UCSD-AML1 (cell line): ENCODE data around the gene PDCD1.
"Not testable (repeated sequence)": the region's sequence is repeated elsewhere in the genome, so short reads cannot be mapped to it uniquely, and the experiment has no call there.

ENCODE experiments used
- DNase-seq: peaks from one replicate; lab custom pipeline; 2025; ENCODE audit not compliant: unreplicated experiment; lab: John Stamatoyannopoulos, UW

Gene PDCD1

DNA sequence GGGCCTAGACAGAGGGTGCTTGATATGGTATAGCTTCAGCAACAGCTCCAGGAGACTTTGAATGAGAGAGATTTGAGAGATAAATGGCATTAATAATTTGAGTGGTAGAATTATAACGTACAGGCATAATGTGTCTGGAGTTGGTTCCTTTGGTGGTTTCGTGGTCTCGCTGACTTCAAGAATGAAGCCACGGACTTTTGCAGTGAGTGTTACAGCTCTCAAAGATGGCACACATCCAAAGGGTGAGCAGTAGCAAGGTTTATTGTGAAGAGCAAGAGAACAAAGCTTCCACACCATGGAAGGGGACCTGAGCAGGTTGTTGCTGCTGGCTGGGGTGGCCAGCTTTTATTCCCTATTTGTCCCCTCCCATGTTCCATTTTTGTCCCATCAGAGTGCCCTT, 23.1 kb downstream of the PDCD1 start:
- no peak for DNase-seq

DNA sequence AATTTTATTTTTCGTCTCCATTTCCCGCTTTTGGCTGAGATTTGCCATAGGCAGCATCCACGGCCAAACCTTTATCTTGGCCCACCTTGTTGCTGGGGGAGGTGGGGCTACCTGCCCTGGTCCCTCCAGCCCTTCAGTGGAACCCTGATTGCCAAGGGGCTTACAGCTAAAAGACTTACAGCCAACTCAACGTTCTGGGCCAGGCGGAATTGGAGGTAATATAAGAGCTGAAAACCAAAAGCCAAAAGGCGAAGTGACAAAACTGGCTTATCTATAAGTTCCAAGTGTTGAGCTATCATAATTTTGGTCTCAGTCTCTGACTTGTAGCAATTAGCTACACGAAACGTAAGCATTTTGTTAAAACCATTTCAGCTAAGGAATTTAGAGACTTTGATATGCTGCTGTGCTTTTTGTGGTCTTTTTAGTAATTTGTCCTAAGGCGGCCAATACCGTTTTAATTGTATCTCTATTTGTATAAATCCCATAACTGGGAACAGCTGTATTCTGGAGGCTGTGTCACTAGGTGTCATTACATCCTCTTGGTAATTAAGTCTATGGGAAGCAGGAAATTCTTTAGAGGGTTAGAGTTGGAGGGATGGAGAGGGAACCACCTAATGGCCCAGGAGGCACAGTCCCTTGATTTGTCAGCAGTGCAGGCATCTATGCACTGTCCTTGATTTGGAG, 24.0 kb downstream of the PDCD1 start:
- DNase-seq, result no peak

DNA sequence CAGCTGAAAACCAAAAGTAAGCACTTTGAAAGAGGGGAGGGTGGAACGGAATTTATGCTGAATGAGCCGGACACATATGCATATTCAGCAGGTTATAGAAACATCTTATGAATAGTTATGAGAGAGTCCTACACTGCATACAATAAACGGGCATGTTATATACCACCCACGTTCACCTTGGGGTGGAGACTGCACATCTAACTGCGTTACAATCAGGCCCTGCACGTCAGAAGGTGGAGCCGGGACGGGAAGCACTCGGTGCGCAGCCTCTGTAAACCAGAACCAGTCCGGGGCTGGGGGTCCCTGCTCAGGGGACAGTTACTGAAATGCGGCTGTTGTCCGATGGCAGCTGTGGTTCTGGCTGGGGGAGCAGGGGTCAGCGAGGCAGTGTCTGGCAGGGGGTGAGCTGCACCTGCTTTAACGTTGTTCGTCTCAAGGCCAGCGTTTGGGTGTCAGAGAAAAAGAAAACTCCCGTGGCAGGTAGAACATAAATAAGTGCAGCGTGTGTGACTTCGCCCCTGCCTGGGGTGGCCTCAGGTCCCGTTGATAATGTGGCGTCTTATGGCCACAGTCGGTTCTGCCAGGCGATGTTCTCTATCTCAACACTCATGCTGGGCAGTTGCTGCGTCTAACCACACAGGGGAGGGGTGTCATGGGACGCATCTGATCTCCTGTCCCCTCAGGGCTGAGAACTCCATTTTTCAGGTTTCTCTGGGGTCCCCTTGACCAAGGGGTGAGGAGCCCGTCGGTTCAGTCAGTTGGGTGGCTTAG, 24.8 kb downstream of the PDCD1 start:
- not testable (repeated sequence) for DNase-seq

DNA sequence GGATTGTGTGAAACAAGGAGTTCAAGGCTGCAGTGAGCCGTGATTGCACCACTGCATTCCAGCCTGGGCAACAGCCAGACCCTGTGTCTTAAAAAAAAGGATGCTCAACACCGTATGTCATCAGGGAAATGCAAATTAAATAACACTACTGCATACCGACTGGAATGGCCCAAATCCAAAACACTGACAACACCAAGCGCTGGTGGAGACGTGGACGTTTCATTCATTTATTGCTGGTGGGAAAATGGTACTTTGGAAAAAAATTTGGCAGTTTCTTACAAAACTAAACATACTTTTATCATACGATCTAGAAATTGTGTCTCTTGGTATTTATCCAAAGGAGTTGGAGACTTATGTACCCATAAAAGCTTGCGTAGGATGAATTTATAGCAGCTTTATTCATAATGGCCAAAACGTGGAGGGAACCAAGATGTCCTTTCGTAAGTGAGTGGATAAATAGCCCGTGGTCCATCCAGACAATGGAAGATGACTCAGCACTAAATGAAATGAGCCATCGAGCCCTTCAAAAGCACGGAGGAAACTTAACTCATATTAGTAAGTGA, 25.5 kb downstream of the PDCD1 start:
- no peak for DNase-seq

DNA sequence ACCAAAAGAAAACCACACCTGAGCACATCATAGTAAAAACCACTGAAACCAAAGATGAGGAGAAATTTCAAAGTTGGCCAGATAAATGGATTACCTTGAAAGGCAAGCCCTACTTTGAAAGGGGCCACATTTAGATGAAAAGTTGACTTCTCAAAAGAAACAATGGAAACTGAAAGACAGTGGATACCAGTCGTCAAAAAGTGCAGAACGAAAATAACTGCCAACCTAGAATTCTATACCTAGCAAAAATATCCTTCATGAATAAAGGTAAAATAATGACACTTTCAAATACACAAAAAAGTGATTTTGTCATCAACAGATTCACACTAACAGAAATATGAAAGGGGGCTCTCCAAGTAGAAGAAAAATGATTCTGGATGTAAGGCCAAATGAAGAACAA, 31.3 kb downstream of the PDCD1 start:
- DNase-seq, result no peak

DNA sequence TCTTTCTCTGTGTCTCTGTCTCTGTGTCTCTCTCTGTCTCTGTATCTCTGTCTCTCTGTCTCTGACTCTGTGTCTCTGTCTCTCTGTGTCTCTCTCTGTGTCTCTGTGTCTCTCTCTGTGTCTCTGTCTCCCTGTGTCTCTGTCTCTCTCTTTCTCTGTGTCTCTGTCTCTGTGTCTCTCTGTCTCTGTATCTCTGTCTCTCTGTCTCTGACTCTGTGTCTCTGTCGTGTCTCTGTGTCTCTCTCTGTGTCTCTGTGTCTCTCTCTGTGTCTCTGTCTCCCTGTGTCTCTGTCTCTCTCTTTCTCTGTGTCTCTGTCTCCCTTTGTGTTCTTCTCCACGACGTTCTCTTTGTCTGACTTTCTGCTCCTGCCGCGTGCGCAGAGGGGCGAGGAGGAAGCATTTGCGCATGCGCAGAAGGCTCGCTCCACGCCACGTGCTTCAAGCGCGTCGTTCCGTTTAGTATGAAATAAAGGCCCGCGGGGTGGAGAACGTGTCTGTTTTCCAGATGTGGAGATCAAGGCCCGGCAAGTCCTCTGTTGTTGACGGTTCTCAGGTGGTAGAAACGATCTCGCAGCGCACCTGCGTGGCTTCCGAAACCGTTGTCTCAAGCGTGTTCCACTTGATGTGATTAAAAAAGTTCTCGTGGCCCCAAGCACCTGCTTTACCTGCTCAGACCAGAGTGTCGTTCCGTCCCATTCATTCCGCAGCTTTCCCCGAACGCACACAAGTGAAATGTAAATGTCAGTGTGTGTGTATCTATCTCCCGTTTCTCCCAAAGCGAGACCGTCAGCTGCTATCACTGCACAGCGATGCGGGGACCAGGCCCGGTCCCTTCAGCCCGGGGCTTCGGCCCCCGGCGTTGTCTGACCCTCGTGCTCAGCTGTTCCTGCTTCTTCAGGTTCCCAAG, 34.9 kb downstream of the PDCD1 start:
- not testable (repeated sequence) for DNase-seq

DNA sequence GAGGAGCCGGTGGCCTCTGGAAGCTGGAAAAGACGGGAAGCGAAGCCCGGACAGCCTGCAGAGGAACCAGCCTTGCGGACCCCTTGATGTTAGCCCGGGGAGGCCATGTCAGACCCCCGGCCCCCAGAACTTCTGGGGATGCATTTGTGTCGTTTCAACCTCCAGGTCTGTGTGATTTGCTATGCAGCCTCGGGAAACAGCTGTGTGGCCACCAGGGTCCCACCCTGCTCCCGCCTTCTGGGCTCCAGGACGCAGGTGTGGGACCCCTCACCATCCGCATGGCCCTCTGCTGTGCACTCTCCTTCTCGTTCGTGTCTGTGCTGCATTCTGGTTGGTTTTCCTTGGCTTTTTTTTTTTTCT, 36.5 kb downstream of the PDCD1 start:
- no peak for DNase-seq

DNA sequence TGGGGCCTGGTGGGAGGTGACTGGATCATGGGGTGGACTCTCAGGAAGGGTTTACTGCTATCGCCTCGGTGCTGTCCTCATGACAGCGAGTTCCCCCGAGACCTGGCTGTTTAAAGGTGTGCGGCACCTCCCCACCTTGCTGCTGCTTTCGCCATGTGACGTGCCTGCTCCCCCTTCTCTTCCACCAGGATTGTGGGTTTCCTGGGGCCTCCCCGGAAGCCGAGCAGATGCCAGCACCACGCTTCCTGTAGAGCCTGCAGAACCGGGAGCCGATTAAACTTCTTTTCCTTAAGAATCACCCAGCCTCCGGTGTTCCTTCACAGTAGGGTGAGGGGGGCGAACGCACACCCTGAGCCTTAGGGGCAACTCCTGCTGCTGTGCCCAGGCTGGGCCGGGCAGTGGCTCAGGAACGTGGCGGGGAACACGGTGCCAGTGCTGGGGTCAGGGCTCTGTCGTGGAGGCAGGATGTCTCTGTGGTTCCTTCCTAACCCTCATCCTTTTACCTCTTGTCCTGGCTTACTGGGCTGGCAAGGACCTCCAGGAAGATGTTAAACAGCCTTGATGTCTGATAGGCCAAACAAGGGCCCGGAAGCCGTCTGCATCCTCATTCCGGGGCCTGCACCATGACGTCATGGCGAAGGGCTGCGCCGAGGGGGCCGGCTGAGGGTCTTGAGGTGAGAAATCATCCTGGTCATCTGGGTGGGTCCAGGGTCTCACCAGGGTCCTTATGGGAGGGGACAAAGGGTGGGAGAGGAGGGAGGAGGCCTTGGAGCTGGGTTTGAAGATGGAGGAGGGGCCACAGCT, 37.0 kb downstream of the PDCD1 start:
- DNase-seq, result peak; percentile 77

DNA sequence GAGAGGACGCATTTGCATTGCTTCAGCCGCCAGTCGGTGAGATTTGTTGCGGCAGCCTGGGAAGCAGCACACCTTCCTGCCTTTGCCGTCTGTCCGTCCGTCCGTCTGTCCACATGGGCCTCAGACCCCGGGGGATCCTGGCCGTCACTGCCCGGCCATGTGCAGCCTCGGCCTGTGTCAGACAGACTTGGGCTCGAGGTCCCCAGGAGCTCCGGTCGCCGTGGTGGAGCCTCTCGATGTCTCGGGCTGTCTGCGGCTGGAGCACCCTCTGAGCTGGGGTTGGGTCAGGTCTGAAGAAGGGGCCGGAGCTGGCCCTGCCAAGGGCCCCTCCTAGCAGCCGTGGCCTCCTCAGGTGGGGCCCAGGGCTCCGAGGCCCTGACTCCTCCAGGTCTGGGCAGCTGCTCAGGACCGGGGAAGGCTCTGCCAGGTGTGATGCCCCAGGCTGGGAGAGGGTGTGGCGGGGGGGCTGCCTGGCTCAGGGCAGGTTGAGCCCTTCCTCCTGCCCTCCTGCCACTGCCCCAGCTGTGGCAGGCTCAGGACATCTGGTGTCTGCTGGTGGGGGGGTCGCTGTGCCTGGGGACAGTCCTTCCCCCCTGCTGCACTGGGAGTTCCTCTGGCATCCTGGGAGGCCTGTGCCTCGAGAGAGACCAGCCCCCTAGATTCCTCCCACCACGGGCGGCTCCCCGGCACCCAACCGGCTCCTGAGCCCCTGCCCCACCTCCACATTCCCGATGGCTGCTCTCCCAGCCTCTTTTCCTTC, 37.9 kb downstream of the PDCD1 start:
- no peak for DNase-seq

DNA sequence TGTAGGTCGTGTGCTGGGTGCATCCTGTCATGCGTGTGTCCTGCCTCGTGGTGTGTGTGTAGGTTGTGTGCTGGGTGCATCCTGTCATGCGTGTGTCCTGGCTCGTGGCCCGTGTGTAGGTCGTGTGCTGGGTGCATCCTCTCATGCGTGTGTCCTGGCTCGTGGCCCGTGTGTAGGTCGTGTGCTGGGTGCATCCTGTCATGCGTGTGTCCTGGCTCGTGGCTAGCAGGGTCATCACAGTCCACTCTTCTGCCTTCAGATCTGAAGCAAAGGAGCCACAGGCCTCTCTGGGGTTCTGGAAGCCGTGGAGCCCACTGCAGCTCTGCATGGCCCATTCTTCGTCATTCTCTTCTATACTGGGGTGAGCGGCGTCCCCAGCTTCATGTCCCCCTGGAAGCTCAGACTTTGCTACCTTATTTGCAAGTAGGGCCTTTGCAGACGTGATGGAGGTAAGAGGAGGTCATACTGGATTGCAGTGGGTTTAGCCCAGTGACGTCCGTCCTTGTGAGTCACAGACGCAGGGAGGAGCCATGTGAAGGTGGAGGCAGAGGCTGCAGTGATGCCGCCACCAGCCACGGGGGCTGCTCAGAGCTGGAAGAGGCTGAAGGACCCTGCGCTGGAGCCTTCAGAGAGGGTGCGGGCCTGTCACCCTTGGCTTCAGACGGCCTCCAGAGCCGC, 38.6 kb downstream of the PDCD1 start:
- DNase-seq, result not testable (repeated sequence)

DNA sequence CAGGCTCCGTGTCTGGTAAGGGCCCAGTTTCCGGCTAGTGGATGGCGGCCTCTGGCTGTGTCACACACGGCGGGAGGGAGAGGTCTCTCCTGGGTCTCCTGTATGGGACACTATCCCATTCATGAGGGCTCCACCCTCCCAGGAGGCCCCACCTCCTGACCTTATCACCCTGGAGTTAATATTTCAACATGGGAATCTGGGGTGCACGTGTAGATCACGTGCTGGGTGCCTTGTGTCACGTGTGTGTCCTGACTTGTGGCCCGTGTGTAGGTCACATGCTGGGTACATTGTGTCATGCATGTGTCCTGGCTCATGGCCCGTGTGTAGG, 39.8 kb downstream of the PDCD1 start:
- no peak for DNase-seq

DNA sequence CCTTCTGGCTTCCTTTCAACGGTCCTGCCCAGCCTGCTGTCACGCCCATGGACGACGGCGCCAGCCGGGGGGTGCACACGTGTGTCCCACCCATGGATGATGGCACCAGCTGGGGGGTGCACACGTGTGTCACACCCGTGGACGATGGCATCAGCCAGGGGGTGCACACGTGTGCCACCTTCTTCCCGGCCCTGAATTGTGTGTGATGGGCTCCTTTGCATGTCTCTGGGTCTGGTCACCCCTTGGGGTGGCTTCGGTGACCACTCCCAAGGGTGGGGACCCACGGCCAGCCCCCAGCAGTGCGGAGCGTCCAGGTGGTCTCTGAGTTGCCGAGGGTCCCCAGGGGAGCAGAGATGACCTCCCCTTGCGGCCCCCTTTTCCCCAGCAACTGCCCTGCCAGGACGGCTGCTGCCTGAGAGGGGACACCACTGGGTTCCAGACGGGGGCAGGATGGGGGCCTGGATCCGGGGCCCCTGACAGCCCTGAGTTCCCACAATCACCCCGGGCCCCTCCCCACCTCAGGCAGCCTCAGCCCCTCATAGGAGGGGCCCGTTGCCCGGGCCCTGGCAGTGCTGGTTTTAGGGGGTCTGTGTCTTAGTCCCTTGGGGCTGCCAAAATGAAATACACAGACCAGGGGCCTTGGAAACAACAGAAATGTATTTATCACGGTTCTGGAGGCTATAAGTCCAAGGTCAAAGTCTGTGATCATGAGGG, 40.3 kb downstream of the PDCD1 start:
- no peak for DNase-seq

DNA sequence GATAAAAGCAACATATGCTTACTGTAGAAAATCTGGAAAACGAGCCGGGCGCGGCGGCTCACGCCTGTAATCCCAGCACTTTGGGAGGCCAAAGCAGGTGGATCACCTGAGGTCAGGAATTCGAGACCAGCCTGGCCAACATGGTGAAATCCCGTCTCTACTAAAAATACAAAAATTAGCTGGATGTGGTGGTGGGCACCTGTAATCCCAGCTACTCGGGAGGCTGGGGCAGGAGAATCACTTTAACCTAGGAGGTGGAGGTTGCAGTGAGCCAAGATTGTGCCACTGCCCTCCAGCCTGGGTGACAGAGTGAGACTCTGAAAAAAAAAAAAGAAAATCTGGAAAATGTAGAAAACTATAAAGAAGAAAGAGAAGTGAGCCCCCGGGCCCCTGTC, 40.9 kb downstream of the PDCD1 start:
- not testable (repeated sequence) for DNase-seq

DNA sequence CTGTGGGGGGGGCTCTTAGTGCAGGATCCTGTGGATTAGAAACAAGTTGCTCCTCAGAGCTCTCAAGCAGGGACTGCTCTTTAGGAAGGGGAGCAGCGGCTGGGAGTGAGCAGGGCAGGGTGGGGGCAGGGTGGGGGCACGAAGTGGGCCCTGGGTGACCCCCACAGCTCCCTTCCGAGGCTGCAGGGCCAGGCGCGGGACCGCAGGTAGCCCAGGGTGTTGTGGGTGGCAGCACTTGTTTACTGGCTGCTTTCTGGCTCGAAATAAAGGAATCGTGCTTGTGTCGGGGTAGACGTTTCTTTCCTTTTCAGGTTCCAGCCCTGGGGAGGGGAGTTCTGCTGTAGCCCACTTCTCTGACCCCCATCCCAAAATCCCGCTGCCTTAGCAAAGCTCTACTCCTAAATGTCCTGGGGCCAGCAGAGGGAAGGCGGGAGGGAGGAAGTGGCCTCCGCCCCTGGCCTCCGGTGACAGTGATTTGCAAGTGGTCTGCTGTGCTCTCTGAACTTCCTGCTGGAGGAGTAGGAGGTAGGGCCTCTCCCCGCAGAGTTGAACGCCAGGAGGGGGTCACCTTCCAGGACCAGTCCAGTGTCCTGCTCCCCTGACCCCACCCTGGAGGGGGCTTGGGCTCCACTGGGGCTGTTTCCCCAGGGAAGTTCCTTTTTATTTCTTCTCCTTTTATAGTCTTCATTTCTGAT, 41.4 kb downstream of the PDCD1 start:
- no peak for DNase-seq

DNA sequence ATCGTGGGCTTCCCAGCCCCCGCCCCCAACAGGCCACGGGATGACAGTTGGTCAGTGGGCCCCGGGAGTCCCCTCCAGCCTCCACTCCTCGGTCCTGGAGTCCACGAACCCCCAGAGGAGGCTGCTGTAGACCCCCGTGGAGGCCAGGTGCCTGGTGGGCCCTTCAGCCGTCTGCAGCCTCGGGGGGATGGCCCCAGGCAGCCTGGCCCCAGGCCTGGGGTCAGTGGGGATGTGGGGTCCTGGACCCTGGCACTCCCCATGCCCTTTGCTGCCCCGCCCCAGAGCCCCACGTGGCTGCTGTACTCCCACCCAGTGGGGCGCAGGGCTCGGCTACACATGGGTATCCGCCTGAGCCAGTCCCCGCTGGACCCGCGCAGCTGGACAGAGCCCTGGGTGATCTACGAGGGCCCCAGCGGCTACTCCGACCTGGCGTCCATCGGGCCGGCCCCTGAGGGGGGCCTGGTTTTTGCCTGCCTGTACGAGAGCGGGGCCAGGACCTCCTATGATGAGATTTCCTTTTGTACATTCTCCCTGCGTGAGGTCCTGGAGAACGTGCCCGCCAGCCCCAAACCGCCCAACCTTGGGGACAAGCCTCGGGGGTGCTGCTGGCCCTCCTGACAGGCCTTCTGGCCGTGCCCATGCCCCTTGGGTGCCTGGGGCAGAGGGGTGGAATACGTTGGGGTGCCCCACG, 42.1 kb downstream of the PDCD1 start:
- DNase-seq, result no peak

DNA sequence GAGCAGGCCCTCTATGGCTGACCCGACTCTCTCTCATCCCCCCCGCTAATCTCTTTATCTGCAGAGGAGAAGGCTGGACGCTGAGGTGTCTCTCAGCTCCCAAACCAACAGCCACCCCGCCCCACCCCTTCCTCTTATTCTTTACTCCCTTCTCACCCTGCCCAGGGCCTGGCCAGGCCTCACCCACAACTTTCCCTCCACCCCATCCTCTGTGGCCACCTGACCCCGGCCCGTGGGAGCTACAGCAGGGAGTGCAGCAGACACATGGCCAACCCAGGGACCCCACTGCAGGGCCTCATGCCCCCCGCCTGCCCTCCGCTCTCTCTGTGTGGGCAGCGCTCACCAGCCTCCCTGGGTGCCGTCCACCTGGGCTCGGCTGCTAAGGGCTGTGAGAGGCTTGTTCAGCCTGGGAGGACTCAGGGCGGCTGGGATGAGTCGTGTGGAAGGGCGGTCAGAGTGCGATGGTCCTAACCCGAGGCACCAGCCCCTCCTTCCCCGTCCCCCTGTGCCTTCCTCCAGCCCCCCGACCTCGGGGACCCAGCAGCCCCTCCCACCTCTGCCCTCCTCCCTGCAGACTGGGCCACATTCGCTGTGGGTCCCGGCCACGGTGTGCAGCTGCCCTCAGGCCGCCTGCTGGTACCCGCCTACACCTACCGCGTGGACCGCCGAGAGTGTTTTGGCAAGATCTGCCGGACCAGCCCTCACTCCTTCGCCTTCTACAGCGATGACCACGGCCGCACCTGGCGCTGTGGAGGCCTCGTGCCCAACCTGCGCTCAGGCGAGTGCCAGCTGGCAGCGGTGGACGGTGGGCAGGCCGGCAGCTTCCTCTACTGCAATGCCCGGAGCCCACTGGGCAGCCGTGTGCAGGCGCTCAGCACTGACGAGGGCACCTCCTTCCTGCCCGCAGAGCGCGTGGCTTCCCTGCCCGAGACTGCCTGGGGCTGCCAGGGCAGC, 42.9 kb downstream of the PDCD1 start:
- DNase-seq, result no peak
